ENCODE results near the gene PDLIM7.

PDLIM7 gene

GRCh38 chr5:177523711-177524538 lies 26.5 kb upstream of the PDLIM7 start:
- H2BK5ac ChIP-seq (ENCODE audit: low read length) = no peak overlapping the region
- no peak overlapping the region for H3K4ac ChIP-seq (ENCODE audit: low read depth, low read length)
- no peak overlapping the region for H3K23ac ChIP-seq (ENCODE audit: low read length)
- H4K5ac ChIP-seq (ENCODE audit: low read length) = no peak overlapping the region
- H3K56ac ChIP-seq (ENCODE audit: low read length) = no peak overlapping the region
- no peaks in the 10 kb centered on the region for H3K4me1 ChIP-seq (ENCODE audit: control insufficient read depth, low read depth, low read length)
- no peak overlapping the region for H3K9ac ChIP-seq (ENCODE audit: low read length)
- H4K8ac ChIP-seq (ENCODE audit: low read depth, low read length) = no peak overlapping the region
- H3K27ac ChIP-seq (ENCODE audit: low read depth, low read length) = no peak overlapping the region
- H3K18ac ChIP-seq (ENCODE audit: low read length) = no peak overlapping the region
- no peak for DNase-seq
- H3K36me3 ChIP-seq (ENCODE audit: control insufficient read depth, insufficient read depth, low read length) = peaks cover 23% of the 10 kb centered on the region
- H2BK15ac ChIP-seq (replicated peaks; ENCODE audit: low read depth) = no peak overlapping the region
- H3K79me2 ChIP-seq (ENCODE audit: control insufficient read depth, insufficient read depth, low read length) = no peaks in the 10 kb centered on the region
- no peak overlapping the region for H2BK120ac ChIP-seq (ENCODE audit: low read depth, low read length)
- no peak overlapping the region for H2AK5ac ChIP-seq (ENCODE audit: low read length)
- no peak overlapping the region for H3K4me3 ChIP-seq (ENCODE audit: low read length)
- no peaks in the 10 kb centered on the region for H3K27me3 ChIP-seq (ENCODE audit: insufficient read depth, low read length, poor library complexity)
- no CpG with 5 or more reads among the region's 19 CpGs for WGBS (ENCODE audit: extremely low coverage, insufficient coverage, low lambda C conversion rate)
- no peak overlapping the region for H3K4me2 ChIP-seq (ENCODE audit: low read length)
- H3K79me1 ChIP-seq (ENCODE audit: low read length) = no peaks in the 10 kb centered on the region

GRCh38 chr5:177520916-177521513 lies 23.6 kb upstream of the PDLIM7 start:
- H3K18ac ChIP-seq (ENCODE audit: low read length) = no peak overlapping the region
- H4K8ac ChIP-seq (ENCODE audit: low read depth, low read length) = no peak overlapping the region
- no peaks in the 10 kb centered on the region for H3K4me1 ChIP-seq (ENCODE audit: control insufficient read depth, low read depth, low read length)
- no peak overlapping the region for H3K23ac ChIP-seq (ENCODE audit: low read length)
- H3K9ac ChIP-seq (ENCODE audit: low read length) = no peak overlapping the region
- H3K4me3 ChIP-seq (ENCODE audit: low read length) = no peak overlapping the region
- H3K27ac ChIP-seq (ENCODE audit: low read depth, low read length) = no peak overlapping the region
- H2BK120ac ChIP-seq (ENCODE audit: low read depth, low read length) = no peak overlapping the region
- H3K36me3 ChIP-seq (ENCODE audit: control insufficient read depth, insufficient read depth, low read length) = peaks cover 13% of the 10 kb centered on the region
- H3K56ac ChIP-seq (ENCODE audit: low read length) = no peak overlapping the region
- H3K27me3 ChIP-seq (ENCODE audit: insufficient read depth, low read length, poor library complexity) = no peaks in the 10 kb centered on the region
- no peak overlapping the region for H2AK5ac ChIP-seq (ENCODE audit: low read length)
- H3K4me2 ChIP-seq (ENCODE audit: low read length) = no peak overlapping the region
- DNase-seq = no peak
- no peak overlapping the region for H2BK15ac ChIP-seq (replicated peaks; ENCODE audit: low read depth)
- H3K4ac ChIP-seq (ENCODE audit: low read depth, low read length) = no peak overlapping the region
- WGBS (ENCODE audit: extremely low coverage, insufficient coverage, low lambda C conversion rate) = no CpG with 5 or more reads among the region's 2 CpGs
- H2BK5ac ChIP-seq (ENCODE audit: low read length) = no peak overlapping the region
- H3K79me2 ChIP-seq (ENCODE audit: control insufficient read depth, insufficient read depth, low read length) = peaks cover 4% of the 10 kb centered on the region
- peaks cover 4% of the 10 kb centered on the region for H3K79me1 ChIP-seq (ENCODE audit: low read length)
- no peak overlapping the region for H4K5ac ChIP-seq (ENCODE audit: low read length)

- Histone ChIP-seq H3K4ac (ENCODE audit: low read depth, low read length) (no peak overlapping the region), H2AK5ac (ENCODE audit: low read length) (no peak overlapping the region), H3K79me1 (ENCODE audit: low read length) (peaks cover 10% of the 10 kb centered on the region), H2BK120ac (ENCODE audit: low read depth, low read length) (no peak overlapping the region), H2BK5ac (ENCODE audit: low read length) (no peak overlapping the region), H3K4me2 (ENCODE audit: low read length) (no peak overlapping the region), H4K8ac (ENCODE audit: low read depth, low read length) (no peak overlapping the region), H3K36me3 (ENCODE audit: control insufficient read depth, insufficient read depth, low read length) (peaks cover 11% of the 10 kb centered on the region), H3K27ac (ENCODE audit: low read depth, low read length) (no peak overlapping the region), H3K4me3 (ENCODE audit: low read length) (no peak overlapping the region), H3K56ac (ENCODE audit: low read length) (no peak overlapping the region), H3K27me3 (ENCODE audit: insufficient read depth, low read length, poor library complexity) (no peaks in the 10 kb centered on the region), H3K9ac (ENCODE audit: low read length) (no peak overlapping the region), H2BK15ac (replicated peaks; ENCODE audit: low read depth) (no peak overlapping the region), H3K18ac (ENCODE audit: low read length) (no peak overlapping the region), H3K79me2 (ENCODE audit: control insufficient read depth, insufficient read depth, low read length) (peaks cover 10% of the 10 kb centered on the region), H4K5ac (ENCODE audit: low read length) (no peak overlapping the region), H3K4me1 (ENCODE audit: control insufficient read depth, low read depth, low read length) (no peaks in the 10 kb centered on the region), H3K23ac (ENCODE audit: low read length) (no peak overlapping the region)
- WGBS (ENCODE audit: extremely low coverage, insufficient coverage, low lambda C conversion rate) = no CpG with 5 or more reads among the region's 3 CpGs
- DNase-seq = no peak
Measured at GRCh38 chr5:177520271-177520670, 22.9 kb upstream of the PDLIM7 start.

GRCh38 chr5:177519463-177520235 lies 22.2 kb upstream of the PDLIM7 start:
- no peak overlapping the region for H3K56ac ChIP-seq (ENCODE audit: low read length)
- H3K27ac ChIP-seq (ENCODE audit: low read depth, low read length) = no peak overlapping the region
- H3K4ac ChIP-seq (ENCODE audit: low read depth, low read length) = no peak overlapping the region
- no peaks in the 10 kb centered on the region for H3K27me3 ChIP-seq (ENCODE audit: insufficient read depth, low read length, poor library complexity)
- H3K36me3 ChIP-seq (ENCODE audit: control insufficient read depth, insufficient read depth, low read length) = peaks cover 7% of the 10 kb centered on the region
- H4K8ac ChIP-seq (ENCODE audit: low read depth, low read length) = no peak overlapping the region
- H4K5ac ChIP-seq (ENCODE audit: low read length) = no peak overlapping the region
- no peak overlapping the region for H3K9ac ChIP-seq (ENCODE audit: low read length)
- no peak overlapping the region for H3K23ac ChIP-seq (ENCODE audit: low read length)
- H3K79me2 ChIP-seq (ENCODE audit: control insufficient read depth, insufficient read depth, low read length) = peaks cover 10% of the 10 kb centered on the region
- peaks cover 13% of the 10 kb centered on the region for H3K79me1 ChIP-seq (ENCODE audit: low read length)
- no CpG with 5 or more reads among the region's 13 CpGs for WGBS (ENCODE audit: extremely low coverage, insufficient coverage, low lambda C conversion rate)
- H3K4me1 ChIP-seq (ENCODE audit: control insufficient read depth, low read depth, low read length) = no peaks in the 10 kb centered on the region
- H2BK5ac ChIP-seq (ENCODE audit: low read length) = no peak overlapping the region
- H3K4me2 ChIP-seq (ENCODE audit: low read length) = no peak overlapping the region
- no peak for DNase-seq
- H2BK15ac ChIP-seq (replicated peaks; ENCODE audit: low read depth) = no peak overlapping the region
- no peak overlapping the region for H3K4me3 ChIP-seq (ENCODE audit: low read length)
- H2BK120ac ChIP-seq (ENCODE audit: low read depth, low read length) = no peak overlapping the region
- H2AK5ac ChIP-seq (ENCODE audit: low read length) = no peak overlapping the region
- no peak overlapping the region for H3K18ac ChIP-seq (ENCODE audit: low read length)

- DNase-seq = peak; percentile 99
- Histone ChIP-seq H2BK120ac (ENCODE audit: low read depth, low read length) (no peak within 1 kb of the TSS), H3K9ac (ENCODE audit: low read length) (peak within 1 kb of the TSS; percentile 98), H3K23ac (ENCODE audit: low read length) (peak within 1 kb of the TSS; percentile 91), H3K27ac (ENCODE audit: low read depth, low read length) (peak within 1 kb of the TSS; percentile 18), H3K4me2 (ENCODE audit: low read length) (peak within 1 kb of the TSS; percentile 92), H3K79me1 (ENCODE audit: low read length) (peaks cover 13% of the 10 kb centered on the region), H3K36me3 (ENCODE audit: control insufficient read depth, insufficient read depth, low read length) (peaks cover 10% of the 10 kb centered on the region), H4K5ac (ENCODE audit: low read length) (no peak within 1 kb of the TSS), H3K4me3 (ENCODE audit: low read length) (peak within 1 kb of the TSS; percentile 95), H3K27me3 (ENCODE audit: insufficient read depth, low read length, poor library complexity) (no peaks in the 10 kb centered on the region), H2BK5ac (ENCODE audit: low read length) (peak within 1 kb of the TSS; percentile 61), H4K8ac (ENCODE audit: low read depth, low read length) (no peak within 1 kb of the TSS), H3K79me2 (ENCODE audit: control insufficient read depth, insufficient read depth, low read length) (peaks cover 10% of the 10 kb centered on the region), H2AK5ac (ENCODE audit: low read length) (no peak within 1 kb of the TSS), H2BK15ac (replicated peaks; ENCODE audit: low read depth) (no peak within 1 kb of the TSS), H3K4ac (ENCODE audit: low read depth, low read length) (no peak within 1 kb of the TSS), H3K4me1 (ENCODE audit: control insufficient read depth, low read depth, low read length) (no peaks in the 10 kb centered on the region), H3K56ac (ENCODE audit: low read length) (peak within 1 kb of the TSS; percentile 100), H3K18ac (ENCODE audit: low read length) (no peak within 1 kb of the TSS)
- WGBS (ENCODE audit: extremely low coverage, insufficient coverage, low lambda C conversion rate) = no CpG with 5 or more reads among the region's 96 CpGs
Measured at GRCh38 chr5:177516601-177517568, 19.5 kb upstream of the PDLIM7 start, which contains the start of gene DDX41. Gene DDX41 (minus strand): TSS chr5:177516961. CDS start chr5:177516945, 16 bp downstream.
